Duodenal mucosa (tissue), 2 donors: ENCODE measurements around the gene USP7.
"Not testable (repeated sequence)": the region's sequence is repeated elsewhere in the genome, so short reads cannot be mapped to it uniquely, and the experiment has no call there.

Experiments used
- H3K27ac ChIP-seq: one replicate; pipeline ENCODE4 v1.7.0; 2013; ENCODE audit warnings: low read depth, low read length
- H3K27me3 ChIP-seq, 2 donors: one replicate each; pipeline ENCODE4 v1.7.0; 2013; ENCODE audit warnings: low read length in 2 of 2, control low read depth in 1 of 2; ENCODE audit not compliant: insufficient read depth in 2 of 2, control insufficient read depth in 1 of 2
- H3K36me3 ChIP-seq, 2 donors: one replicate each; pipeline ENCODE4 v1.7.0; 2013; ENCODE audit warnings: low read length in 2 of 2, control low read depth in 1 of 2; ENCODE audit not compliant: insufficient read depth in 2 of 2, control insufficient read depth in 1 of 2
- H3K4me1 ChIP-seq, 2 donors: one replicate each; pipeline ENCODE4 v1.7.0; 2013; ENCODE audit warnings: low read length in 2 of 2, control low read depth in 1 of 2; ENCODE audit not compliant: insufficient read depth in 2 of 2, control insufficient read depth in 1 of 2
- H3K4me3 ChIP-seq, 2 donors: one replicate each; pipeline ENCODE4 v1.7.0; 2013; ENCODE audit warnings: low read length in 2 of 2, low read depth in 1 of 2
- H3K9ac ChIP-seq, 2 donors: one replicate each; pipeline ENCODE4 v1.7.0; 2013; ENCODE audit warnings: low read length in 2 of 2, low read depth in 1 of 2
- H3K9me3 ChIP-seq, 2 donors: one replicate each; pipeline ENCODE4 v1.7.0; 2013; ENCODE audit warnings: low read length in 2 of 2, control low read depth in 1 of 2; ENCODE audit not compliant: control insufficient read depth in 1 of 2

The USP7 gene

DNA sequence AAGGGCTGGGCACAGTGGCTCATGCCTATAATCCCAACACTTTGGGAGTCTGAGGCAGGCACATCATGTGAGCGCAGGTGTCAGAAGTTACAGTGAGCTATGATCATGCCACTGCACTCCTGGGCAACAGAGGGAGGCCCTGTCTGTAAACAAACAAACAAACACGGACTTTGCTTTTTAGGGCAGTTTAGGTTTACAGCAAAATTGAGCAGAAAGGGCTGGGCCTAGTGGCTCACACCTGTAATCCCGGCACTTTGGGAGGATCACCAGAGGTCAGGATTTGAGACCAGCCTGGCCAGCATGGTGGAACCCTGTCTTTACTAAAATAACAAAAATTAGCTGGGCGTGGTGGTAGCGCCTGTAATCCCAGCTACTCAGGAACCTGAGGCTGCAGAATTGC, 91.6 kb downstream of the USP7 start:
- H3K27ac ChIP-seq = no peak overlapping the region
- H3K36me3 ChIP-seq = no peaks in the 10 kb centered on the region
- H3K27me3 ChIP-seq = no peaks in the 10 kb centered on the region
- no peak overlapping the region for H3K9ac ChIP-seq
- H3K4me1 ChIP-seq = peaks cover 15 to 21% of the 10 kb centered on the region in 2 donors
- H3K4me3 ChIP-seq = no peak overlapping the region
- H3K9me3 ChIP-seq = no peaks in the 10 kb centered on the region

DNA sequence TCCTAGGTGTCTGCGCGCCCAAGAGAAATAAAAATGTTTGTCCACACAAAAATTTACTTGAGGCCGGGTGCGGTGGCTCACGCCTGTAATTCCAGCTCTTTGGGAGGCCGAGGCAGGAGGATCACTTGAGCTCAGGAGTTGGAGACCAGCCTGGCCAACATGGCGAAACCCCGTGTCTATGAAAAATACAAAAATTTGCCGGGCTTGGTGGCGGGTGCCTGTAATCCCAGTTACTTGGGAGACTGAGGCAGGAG, 93.8 kb downstream of the USP7 start:
- H3K36me3 ChIP-seq, H3K9me3 ChIP-seq, H3K27ac ChIP-seq, H3K9ac ChIP-seq, H3K4me3 ChIP-seq, H3K27me3 ChIP-seq: not testable (repeated sequence)
- peaks cover 31 to 34% of the 10 kb centered on the region in 2 donors for H3K4me1 ChIP-seq

DNA sequence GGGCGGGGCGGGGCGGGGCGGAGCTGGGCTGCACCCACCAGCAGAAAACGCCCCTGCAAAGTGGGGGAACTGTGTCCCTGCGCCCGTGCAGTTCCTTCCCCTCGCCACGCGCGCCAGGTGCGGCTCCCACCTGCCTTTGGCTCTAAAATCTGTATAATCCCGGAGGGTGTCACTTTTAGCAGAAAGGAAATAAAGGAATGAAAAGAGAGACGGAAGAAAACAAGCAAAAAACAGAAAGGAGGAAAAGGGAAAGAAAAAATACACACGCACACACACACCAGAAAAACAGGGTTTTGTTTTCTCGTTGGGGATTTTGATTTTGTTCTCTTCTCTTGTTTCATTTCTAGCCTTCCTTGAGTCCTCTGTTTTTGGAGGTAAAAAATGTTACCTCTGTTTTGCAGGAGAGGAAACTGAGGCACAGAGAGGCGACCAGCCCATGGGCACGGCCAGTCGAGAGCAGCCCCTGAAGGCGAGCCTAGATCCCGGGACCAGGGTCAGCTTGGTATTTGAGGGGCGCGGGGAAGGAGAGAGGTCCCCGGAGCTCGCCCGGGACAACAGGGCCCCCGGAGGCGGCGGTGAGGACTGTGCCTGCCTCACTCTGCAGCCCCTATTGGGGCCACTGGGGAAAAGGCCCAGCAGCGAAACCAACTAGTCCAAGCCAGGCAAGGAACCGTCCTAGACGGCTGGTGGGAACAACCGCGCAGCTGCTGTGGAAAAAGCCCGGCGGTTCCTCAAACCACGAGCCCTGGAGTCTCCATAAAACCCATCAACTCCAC, 94.3 kb downstream of the USP7 start:
- Histone ChIP-seq H3K36me3 (no peaks in the 10 kb centered on the region), H3K4me1 (peaks cover 36 to 40% of the 10 kb centered on the region in 2 donors), H3K9me3 (no peaks in the 10 kb centered on the region), H3K4me3 (peak overlapping the region; percentile 68 to 72), H3K9ac (peak overlapping the region; percentile 54 to 57), H3K27me3 (no peaks in the 10 kb centered on the region), H3K27ac (no peak overlapping the region)

DNA sequence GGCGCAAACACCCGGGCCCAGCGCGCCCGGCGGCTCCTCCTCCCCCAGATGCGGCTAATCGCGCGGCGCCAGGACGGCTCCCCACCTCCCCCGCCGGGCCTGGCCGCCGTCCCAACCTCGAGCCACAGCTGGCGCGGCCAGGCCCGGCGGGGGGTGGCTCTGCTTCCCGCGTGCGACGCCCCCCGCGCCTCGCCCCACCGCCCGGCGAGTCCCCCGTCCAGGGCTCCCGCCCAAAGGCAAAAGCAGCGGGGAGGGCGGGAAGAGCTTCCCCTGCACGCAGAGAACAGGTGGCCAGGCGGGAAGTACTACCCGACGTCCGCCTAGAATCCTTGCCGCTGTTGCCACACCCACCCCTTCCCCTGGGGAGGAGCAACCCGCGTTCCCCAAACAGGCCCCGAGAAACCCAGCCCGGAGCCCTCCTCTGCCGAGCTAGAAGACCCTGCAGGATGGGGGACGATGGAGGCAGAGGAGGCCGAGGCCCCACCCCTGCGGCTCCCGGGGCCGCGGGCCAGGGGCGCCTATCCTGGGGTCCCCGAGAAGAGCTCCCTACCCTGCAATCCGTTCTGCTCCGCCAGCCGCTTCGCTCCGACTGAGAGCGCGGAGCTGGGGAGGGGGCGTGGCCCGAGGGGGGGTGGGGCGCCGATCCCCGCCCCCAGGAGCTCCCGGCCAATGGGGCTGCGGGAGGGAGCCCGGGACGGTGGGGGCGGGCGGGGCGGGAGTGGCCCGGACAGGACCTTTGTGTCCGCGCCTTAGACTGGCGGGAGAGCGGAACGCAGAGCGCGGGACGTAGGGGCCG, 95.1 kb downstream of the USP7 start, which contains the start of gene CARHSP1:
Gene CARHSP1 (minus strand): TSS at position 591 of the 796 bp plus-strand sequence. CDS start 9,678 bp downstream, outside the sequence.
- Histone ChIP-seq H3K27ac (peak within 1 kb of the TSS; percentile 82), H3K27me3 (no peaks in the 10 kb centered on the region), H3K9ac (peak within 1 kb of the TSS; percentile 70 to 73), H3K9me3 (no peaks in the 10 kb centered on the region), H3K4me3 (peak within 1 kb of the TSS; percentile 89 to 94), H3K4me1 (peaks cover 44 to 48% of the 10 kb centered on the region in 2 donors), H3K36me3 (peaks cover 0 to 3% of the 10 kb centered on the region in 2 donors)

DNA sequence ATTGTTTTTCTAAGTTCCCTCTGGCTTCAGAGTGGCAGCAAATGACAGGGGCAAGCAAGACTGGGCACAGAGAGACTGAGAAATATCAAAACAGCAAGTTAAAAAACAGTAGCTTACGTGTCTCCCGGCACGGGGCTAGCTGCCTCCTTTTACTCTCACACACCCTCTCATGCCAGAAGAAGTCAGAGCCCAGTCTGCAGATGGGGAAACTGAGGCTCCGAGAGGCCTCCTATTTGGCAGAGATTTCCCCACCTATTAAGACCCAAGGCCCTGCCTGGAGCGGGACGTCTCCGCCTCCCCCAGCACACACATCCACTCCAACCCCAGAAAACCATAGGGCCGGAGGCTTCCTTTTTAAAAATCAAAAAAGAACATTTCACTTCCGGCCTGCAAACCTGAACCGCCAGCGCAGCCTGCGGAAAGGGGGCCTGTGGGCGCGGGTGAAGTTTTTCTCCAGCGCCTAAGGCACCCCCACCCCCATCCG, 95.7 kb downstream of the USP7 start:
- Histone ChIP-seq H3K27ac (peak overlapping the region; percentile 20), H3K4me1 (peaks cover 51 to 54% of the 10 kb centered on the region in 2 donors), H3K27me3 (no peaks in the 10 kb centered on the region), H3K9ac (peak overlapping the region; percentile 70 to 73), H3K4me3 (peak overlapping the region; percentile 89 to 94), H3K36me3 (peaks cover 0 to 3% of the 10 kb centered on the region in 2 donors), H3K9me3 (no peaks in the 10 kb centered on the region)

DNA sequence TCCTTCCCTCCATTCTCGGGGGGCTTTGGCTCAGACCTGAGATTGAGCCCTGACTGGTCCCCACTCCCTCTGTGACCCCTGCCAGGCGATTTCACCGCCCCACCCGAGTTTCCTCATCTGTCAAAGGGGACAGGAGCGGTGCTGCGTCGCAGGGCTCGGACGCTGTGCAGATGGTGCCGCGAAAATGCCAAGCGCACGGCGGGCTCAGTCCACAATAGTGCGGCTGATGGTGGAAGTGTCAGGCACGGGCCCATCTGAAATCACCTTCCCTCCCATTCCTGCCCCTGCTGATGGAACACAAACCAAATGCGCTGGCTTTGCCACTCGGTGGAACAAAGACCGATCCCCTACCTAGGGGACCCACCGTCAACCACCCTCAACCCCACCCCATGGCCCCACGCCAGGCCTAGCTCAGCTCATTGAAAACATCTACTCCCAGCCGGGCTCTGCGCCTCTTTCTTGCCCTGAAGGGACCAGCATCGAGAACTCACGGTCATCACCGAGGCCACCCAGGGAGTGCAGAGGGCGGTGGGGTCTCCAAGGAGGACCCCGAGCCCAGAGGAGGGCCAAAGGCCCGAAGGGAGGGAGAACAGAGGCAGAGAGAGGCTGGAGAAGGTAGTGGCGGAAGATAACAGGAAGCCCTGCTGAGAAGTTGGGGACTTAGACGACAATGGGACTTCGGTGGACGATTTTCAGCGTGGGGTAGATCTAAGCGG, 96.3 kb downstream of the USP7 start:
- H3K4me1 ChIP-seq = peaks cover 57 to 60% of the 10 kb centered on the region in 2 donors
- H3K4me3 ChIP-seq = peak overlapping the region; percentile 89 to 94
- no peaks in the 10 kb centered on the region for H3K9me3 ChIP-seq
- H3K36me3 ChIP-seq = peaks cover 0 to 3% of the 10 kb centered on the region in 2 donors
- H3K27ac ChIP-seq = no peak overlapping the region
- H3K27me3 ChIP-seq = no peaks in the 10 kb centered on the region
- peak overlapping the region; percentile 70 to 73 for H3K9ac ChIP-seq

DNA sequence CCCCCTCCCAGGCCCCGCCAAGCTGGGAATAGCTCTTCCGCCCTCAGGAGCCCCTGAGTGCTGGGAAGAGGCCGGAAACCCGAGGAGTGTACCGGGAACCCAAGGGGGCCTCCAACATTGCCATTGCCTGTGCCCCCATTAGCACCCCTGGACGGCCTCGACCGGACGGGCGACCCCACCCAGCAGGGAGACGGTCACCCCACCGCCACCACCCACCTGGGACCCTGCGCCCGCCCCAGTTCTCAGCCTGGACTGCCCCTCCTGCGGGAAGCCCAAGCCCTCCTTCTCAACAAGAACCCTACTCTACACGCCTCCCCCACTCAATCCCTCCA, 96.9 kb downstream of the USP7 start:
- Histone ChIP-seq H3K36me3 (peaks cover 0 to 3% of the 10 kb centered on the region in 2 donors), H3K9me3 (no peaks in the 10 kb centered on the region), H3K4me1 (peaks cover 61% of the 10 kb centered on the region in 2 donors), H3K4me3 (peak overlapping the region; percentile 89 to 94), H3K9ac (peak overlapping the region; percentile 70 to 73), H3K27me3 (no peaks in the 10 kb centered on the region), H3K27ac (no peak overlapping the region)

DNA sequence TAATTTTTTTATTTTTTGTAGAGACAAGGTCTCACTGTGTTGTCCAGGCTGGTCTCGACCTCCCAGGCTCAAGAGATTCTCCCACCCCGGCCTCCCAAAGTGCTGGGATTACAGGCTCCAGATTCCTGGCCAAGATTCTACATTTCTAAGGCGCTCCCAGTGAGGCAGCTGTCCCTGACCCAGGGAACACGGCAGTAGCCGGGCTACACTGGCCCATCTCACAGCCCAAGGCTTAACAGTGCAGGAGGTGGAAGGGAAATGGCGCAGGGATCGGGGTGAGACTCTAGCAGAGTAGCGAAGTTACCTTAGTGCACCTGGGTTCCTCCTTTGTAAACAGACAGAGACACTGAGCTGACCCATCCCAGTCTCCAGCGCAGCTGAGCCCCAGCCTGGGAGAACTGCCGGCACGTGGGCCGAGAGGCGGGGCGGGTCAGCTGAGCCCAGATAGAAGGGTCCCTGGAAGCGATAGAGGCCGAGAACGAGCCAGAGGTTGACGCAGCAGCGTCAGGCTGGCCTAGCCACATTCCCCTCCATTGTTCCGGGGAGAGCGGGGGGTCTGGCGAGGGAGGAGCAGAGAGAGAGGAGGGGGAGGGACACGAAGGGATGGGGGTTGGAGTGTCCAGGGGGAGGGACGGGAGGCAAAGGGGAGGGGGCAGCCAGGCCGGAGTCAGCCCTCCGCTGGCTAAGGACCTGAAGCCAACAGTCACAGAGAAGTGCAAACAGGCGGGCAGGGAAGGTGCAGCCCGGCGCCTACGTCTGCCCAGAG, 97.4 kb downstream of the USP7 start:
- no peaks in the 10 kb centered on the region for H3K9me3 ChIP-seq
- peak overlapping the region; percentile 70 to 73 for H3K9ac ChIP-seq
- peaks cover 0 to 3% of the 10 kb centered on the region in 2 donors for H3K36me3 ChIP-seq
- H3K27ac ChIP-seq = no peak overlapping the region
- peaks cover 61% of the 10 kb centered on the region in 2 donors for H3K4me1 ChIP-seq
- peak overlapping the region; percentile 89 to 94 for H3K4me3 ChIP-seq
- H3K27me3 ChIP-seq = no peaks in the 10 kb centered on the region

DNA sequence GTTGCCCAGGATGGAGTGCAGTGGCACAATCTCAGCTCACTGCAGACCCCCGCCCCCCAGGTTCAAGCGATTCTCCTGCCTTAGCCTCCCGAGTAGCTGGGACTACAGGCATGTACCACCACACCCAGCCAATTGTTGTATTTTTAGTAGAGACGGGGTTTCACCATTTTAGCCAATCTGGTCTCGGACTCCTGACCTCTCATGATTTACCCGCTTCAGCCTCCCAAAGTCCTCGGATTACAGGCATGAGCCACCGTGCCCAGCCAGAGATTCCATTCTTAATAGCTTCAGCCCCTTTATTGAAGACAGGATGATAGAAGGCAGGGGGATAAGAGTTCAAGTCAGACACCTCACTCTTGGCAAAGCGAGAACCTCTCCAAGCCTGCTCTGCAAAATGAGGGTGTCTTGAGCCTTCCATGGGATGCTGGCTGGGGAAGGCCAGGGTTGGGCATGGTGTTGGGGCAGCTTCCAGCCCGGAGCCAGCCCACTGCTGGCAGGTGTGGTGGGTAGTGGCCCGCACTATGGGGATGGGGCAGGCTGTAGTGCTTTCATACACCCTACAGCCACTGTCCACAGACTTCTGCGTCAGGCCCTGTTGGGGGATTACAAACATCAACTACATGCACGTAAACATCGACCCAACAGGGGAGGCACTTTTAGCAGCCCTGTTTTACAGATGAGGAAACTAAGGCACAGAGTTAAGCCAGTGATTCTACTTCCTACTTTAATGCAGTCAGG, 98.4 kb downstream of the USP7 start:
- H3K4me3 ChIP-seq = no peak overlapping the region
- H3K9me3 ChIP-seq = no peaks in the 10 kb centered on the region
- H3K9ac ChIP-seq = no peak overlapping the region
- H3K27ac ChIP-seq = no peak overlapping the region
- peaks cover 55% of the 10 kb centered on the region in 2 donors for H3K4me1 ChIP-seq
- H3K36me3 ChIP-seq = peaks cover 0 to 3% of the 10 kb centered on the region in 2 donors
- no peaks in the 10 kb centered on the region for H3K27me3 ChIP-seq
